Activated naive CD4-positive, alpha-beta T cell treated with anti-CD3 and anti-CD28 coated beads for 36 hours (primary cell): Measurements from ENCODE around the gene DGKA. TPM values are rescaled to one million over a fixed set of nuclear protein-coding genes. Genes with fewer than 3 reads are reported as not detected.
"Not testable (repeated sequence)": the region's sequence is repeated elsewhere in the genome, so short reads cannot be mapped to it uniquely, and the experiment has no call there.

ENCODE experiments used
- CTCF ChIA-PET: fragments of 350-600 bp; sonication (Branson Sonifier 250); formaldehyde crosslinking; loops from one replicate; lab custom pipeline; 2021; ENCODE audit warnings: antibody characterized with exemption; lab: Charles Lee
- DNase-seq: peaks from one replicate; pipeline ENCODE4 v3.0.0-alpha.2; 2020
- H3K27ac Mint-ChIP-seq: one replicate; pipeline ENCODE4 v1.8.0; 2021; ENCODE audit warnings: mild to moderate bottlenecking, mixed read lengths
- H3K27me3 Mint-ChIP-seq: one replicate; pipeline ENCODE4 v1.8.0; 2021; ENCODE audit warnings: low read depth, mixed read lengths
- H3K36me3 Mint-ChIP-seq: one replicate; pipeline ENCODE4 v1.8.0; 2021; ENCODE audit warnings: low read depth, mixed read lengths
- H3K4me1 Mint-ChIP-seq: one replicate; pipeline ENCODE4 v1.8.0; 2021; ENCODE audit warnings: low read depth, mixed read lengths
- H3K4me3 Mint-ChIP-seq: one replicate; pipeline ENCODE4 v1.8.0; 2021; ENCODE audit warnings: mild to moderate bottlenecking, moderate library complexity, mixed read lengths
- H3K9me3 Mint-ChIP-seq: one replicate; pipeline ENCODE4 v1.8.0; 2021; ENCODE audit warnings: mixed read lengths
- intact Hi-C: fragments of 100-400 bp; cut with micrococcal nuclease; formaldehyde crosslinking; loops from one replicate; pipeline ENCODE4 v1.15.1; 2023
- total RNA-seq, 2 experiments: library from RNA; stranded (reverse); gene quantifications; one replicate each; pipeline ENCODE4 v1.2.3, GENCODE V29; 2021

DGKA gene
- total RNA-seq, 2 experiments from 2014 or later, result 285 to 331 TPM

DNA sequence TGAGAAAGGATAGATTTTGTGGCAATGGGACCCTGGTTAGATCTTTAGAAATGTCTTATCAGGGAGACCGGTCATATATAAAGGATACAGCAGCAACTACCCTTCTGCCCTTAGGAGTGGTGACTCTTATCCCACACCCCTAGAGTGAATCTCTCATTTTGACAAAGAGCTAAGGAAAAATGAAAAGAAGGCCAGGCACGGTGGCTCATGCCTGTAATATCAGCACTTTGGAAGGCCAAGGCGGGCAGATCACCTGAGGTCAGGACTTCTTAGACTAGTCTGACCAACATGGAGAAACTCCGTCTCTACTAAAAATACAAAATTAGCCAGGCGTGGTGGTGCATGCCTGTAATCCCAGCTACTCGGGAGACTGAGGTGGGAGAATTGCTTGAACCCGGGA is 55.0 kb downstream of the DGKA start:
- CTCF ChIA-PET, result interaction anchor here (1.3 kb wide), 1 partner anchor 10 kb away, joined by 3 read pairs; no protein-coding TSS in a partner anchor
- DNase-seq, result not testable (repeated sequence)
- peaks cover 10% of the 10 kb centered on the region for H3K36me3 Mint-ChIP-seq

DNA sequence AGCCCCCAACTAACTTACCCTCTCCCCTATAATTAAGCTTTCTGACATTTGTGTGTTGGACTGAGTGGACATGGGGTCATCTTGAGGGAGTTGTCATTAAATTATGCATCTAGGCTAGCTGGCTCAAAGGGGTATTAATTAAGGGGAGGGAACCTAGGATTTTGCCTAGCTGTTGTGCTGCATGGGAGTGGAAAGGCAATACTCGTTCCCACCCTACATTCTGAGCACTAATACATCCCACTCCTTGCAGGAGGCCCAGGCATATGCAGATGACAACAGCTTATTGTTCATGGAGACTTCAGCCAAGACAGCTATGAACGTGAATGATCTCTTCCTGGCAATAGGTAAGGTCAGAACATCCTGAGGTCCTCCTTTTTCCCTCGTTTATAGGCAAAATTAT is 60.1 kb downstream of the DGKA start:
- Mint-ChIP-seq H3K9me3 (no peaks in the 10 kb centered on the region), H3K36me3 (peaks cover 15% of the 10 kb centered on the region), H3K4me1 (peaks cover 6% of the 10 kb centered on the region), H3K27me3 (peaks cover under 1% of the 10 kb centered on the region), H3K4me3 (no peak overlapping the region), H3K27ac (no peak overlapping the region)
- CTCF ChIA-PET, result interaction anchor here (0.7 to 3.6 kb wide), 5 partner anchors 17 to 253 kb away, joined by 3 to 15 read pairs (median 5); partner anchors contain the start of gene RAB5B
- intact Hi-C loops, result no loop called here
- DNase-seq, result no peak

More for the DNA sequence above, 55.0 kb downstream of the DGKA start:
- H3K4me1 Mint-ChIP-seq, H3K27me3 Mint-ChIP-seq, H3K4me3 Mint-ChIP-seq, intact Hi-C loops, H3K9me3 Mint-ChIP-seq, H3K27ac Mint-ChIP-seq: not testable (repeated sequence)

DNA sequence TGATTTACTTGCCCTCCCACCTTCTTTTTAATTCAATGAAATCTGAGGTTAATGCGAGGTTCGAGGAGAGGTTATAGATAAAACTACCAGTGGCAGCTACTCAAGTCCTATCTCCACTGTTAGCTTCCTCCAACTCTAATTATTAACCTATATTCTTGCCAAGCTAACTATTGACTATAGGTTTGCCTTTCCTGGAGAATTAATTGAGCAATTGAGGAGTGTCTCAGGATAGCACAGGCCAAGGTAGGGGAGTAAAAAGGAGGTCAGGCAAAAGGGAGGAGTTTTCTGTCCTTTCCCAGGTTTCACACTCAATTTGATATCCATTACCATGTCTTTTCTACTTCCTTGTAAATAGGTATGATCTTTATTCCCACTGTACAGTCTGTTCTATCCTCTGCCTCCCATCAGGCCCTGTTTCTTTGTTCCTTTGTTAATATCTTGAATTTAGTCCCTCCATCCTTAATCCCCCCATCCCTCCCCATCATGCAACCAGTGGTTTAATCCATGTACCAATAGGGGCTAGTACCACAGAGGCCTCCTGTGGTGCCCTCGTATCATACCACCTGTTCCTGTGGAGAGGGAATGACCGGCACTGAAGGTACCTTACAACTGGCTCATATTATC is 62.4 kb downstream of the DGKA start:
- CTCF ChIA-PET, result interaction anchor here (1.1 to 6.3 kb wide), 3 partner anchors 34 to 255 kb away, joined by 3 to 90 read pairs (median 4); no protein-coding TSS in a partner anchor
- intact Hi-C loops, result no loop called here
- H3K9me3 Mint-ChIP-seq, result no peaks in the 10 kb centered on the region
- peaks cover 15% of the 10 kb centered on the region for H3K36me3 Mint-ChIP-seq
- peak overlapping the region; percentile 50 for H3K27ac Mint-ChIP-seq
- peaks cover 18% of the 10 kb centered on the region for H3K27me3 Mint-ChIP-seq
- H3K4me1 Mint-ChIP-seq, result peaks cover 17% of the 10 kb centered on the region
- DNase-seq, result no peak
- H3K4me3 Mint-ChIP-seq, result no peak overlapping the region

DNA sequence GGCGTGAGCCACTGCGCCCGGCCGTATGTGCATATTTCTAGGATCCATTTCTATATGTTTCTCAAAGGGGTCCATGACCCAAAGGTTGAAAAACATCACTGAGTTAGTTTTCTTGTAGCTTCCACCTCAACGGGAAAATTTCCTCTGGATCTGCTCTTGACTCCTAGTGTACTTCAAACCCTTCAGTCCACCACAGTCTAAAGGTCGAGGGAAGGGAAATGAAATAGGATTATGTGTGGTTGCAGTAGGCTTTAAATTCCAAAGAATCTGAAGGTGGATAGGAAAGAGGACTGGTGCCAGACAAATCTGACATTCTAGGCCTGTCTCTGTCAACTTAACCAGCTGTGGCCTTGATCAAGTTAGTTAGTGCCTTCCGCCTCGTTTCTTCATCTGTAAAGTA is 64.4 kb downstream of the DGKA start:
- no peaks in the 10 kb centered on the region for H3K9me3 Mint-ChIP-seq
- peaks cover 18% of the 10 kb centered on the region for H3K27me3 Mint-ChIP-seq
- CTCF ChIA-PET, result interaction anchor here (0.6 to 6.3 kb wide), 32 partner anchors 9 to 266 kb away, joined by 3 to 90 read pairs (median 6); partner anchors contain the start of genes PA2G4, RAB5B and ZC3H10
- H3K27ac Mint-ChIP-seq, result no peak overlapping the region
- H3K36me3 Mint-ChIP-seq, result peaks cover 12% of the 10 kb centered on the region
- H3K4me3 Mint-ChIP-seq, result no peak overlapping the region
- no peak for DNase-seq
- intact Hi-C loops, result loop anchor here (5.0 kb wide), 1 partner anchor 107 kb away; the partner anchor contains the start of gene PA2G4
- H3K4me1 Mint-ChIP-seq, result peaks cover 20% of the 10 kb centered on the region

DNA sequence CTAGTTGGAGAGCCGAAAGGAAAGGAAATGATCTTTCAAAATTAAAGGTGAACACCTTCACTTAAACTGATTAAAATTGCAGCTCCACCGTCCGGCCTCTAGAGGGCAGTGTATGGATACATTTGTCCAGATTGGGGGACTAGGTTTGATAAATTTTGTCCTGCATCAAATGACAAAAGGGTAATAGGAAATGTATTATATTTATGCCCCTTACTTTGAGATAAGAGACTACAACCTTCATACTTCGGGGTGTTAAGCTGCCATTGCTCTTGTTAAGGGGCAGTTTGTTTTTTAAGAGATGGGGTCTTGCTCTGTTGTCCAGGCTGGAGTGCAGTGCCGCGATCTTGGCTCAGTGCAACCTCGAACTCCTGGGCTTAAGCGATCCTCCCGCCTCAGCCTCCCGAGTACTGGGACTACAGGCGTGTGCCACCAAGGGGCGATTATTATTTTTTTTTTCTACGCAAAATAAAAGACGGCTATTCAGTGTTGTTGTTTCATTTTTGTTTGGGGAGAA is 65.3 kb downstream of the DGKA start:
- DNase-seq, result peak; percentile 78
- intact Hi-C loops, result loop anchor here (1.0 to 5.0 kb wide), 4 partner anchors 33 to 123 kb away; partner anchors contain the start of genes PA2G4, RPS26 and ZC3H10
- H3K4me3 Mint-ChIP-seq, result peak overlapping the region; percentile 72
- H3K36me3 Mint-ChIP-seq, result peaks cover 7% of the 10 kb centered on the region
- H3K9me3 Mint-ChIP-seq, result no peaks in the 10 kb centered on the region
- H3K27ac Mint-ChIP-seq, result peak overlapping the region; percentile 36
- H3K4me1 Mint-ChIP-seq, result peaks cover 20% of the 10 kb centered on the region
- H3K27me3 Mint-ChIP-seq, result peaks cover 18% of the 10 kb centered on the region
- CTCF ChIA-PET, result interaction anchor here (0.7 to 6.3 kb wide), 37 partner anchors 9 to 267 kb away, joined by 3 to 90 read pairs (median 5); partner anchors contain the start of genes CD63, PA2G4, RAB5B and ZC3H10

DNA sequence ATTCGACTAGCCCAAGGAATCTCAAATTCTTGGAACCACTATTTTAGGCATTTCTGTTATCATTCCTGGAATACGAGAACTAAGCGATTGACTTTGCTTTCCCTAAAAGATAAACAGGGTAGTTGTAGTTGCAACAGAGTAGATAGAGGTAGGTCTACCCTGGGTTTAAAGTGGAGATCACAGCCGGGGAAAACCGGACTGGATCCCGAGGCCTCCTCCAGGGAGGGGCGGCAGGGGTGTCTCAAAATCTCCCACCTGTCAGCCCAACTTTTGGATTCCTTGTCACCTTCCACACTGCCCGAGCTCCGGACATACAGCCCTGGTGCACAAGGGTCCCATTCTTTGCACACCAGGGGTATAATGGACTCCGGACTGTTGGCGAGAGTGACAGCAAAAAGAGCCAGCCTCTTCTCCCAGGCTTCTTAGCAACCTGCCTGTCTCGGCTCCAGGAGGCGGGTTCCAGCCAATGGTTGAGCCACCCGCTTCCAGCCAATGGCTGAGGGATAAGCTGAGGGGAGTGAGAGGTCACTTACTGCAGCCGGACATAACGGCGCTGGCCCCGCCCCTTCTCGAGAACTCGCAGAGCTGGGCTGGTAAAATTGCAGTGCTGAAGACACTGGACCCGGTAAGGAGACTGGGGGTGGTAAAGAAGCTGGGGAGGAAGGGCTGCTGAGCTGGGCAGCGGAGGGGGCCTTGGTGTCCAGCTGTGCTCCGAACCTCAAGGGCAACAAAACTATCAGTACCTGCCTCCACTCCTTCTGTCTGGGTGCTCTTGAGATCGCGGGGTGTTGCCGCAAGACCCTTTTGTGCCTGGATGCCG is 66.0 kb downstream of the DGKA start, which contains the start of gene SUOX:
Gene SUOX (plus strand): TSS at position 562 of the 820 bp plus-strand sequence. CDS start 4,946 bp downstream, outside the sequence.
- H3K9me3 Mint-ChIP-seq, result no peaks in the 10 kb centered on the region
- H3K27me3 Mint-ChIP-seq, result peaks cover 18% of the 10 kb centered on the region
- peak within 1 kb of the TSS; percentile 36 for H3K27ac Mint-ChIP-seq
- H3K36me3 Mint-ChIP-seq, result peaks cover 5% of the 10 kb centered on the region
- intact Hi-C loops, result loop anchor here (1.0 to 5.0 kb wide), 5 partner anchors 24 to 122 kb away; partner anchors contain the start of genes PA2G4, RPS26 and ZC3H10
- H3K4me3 Mint-ChIP-seq, result peak within 1 kb of the TSS; percentile 72
- CTCF ChIA-PET, result interaction anchor here (0.8 to 6.3 kb wide), 22 partner anchors 8 to 259 kb away, joined by 3 to 90 read pairs (median 7); partner anchors contain the start of genes PA2G4 and RAB5B
- H3K4me1 Mint-ChIP-seq, result peaks cover 20% of the 10 kb centered on the region
- peak; percentile 72 for DNase-seq

DNA sequence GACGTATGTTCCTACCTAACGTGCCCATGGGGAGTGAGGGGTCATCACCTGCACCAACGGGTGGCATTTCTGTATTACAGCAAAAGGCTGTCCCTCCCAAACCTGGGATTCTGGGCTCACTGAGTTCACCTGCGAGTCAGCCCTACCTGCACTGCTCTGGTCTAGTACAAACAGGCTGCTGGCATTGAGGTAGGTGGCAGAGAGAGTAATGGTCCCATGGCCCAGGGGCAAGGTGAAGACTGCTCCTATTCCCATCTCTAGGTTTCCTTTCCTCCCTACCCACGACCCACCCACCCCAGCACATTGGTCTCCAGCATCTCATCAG is 66.5 kb downstream of the DGKA start:
- Mint-ChIP-seq H3K4me3 (peak overlapping the region; percentile 72), H3K4me1 (peaks cover 20% of the 10 kb centered on the region), H3K27me3 (peaks cover 18% of the 10 kb centered on the region), H3K27ac (no peak overlapping the region), H3K9me3 (no peaks in the 10 kb centered on the region), H3K36me3 (peaks cover 4% of the 10 kb centered on the region)
- DNase-seq, result no peak
- CTCF ChIA-PET, result interaction anchor here (0.7 to 6.3 kb wide), 9 partner anchors 14 to 1160 kb away, joined by 3 to 90 read pairs (median 11); no protein-coding TSS in a partner anchor
- intact Hi-C loops, result loop anchor here (1.0 to 5.0 kb wide), 3 partner anchors 24 to 121 kb away; partner anchors contain the start of genes PA2G4 and ZC3H10

DNA sequence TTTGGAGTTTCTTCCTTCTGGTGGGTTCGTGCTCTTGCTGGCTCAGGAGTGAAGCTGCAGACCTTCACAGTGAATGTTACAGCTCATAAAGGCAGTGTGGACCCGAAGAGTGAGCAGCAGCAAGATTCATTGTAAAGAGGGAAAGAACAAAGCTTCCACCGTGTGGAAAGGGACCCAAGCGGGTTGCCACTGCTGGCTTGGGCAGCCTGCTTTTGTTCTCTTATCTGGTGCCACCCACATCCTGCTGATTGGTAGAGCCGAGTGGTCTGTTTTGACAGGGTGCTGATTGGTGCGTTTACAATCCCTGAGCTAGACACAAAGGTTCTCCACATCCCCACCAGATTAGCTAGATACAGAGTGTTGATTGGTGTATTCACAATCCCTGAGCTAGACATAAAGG is 68.6 kb downstream of the DGKA start:
- DNase-seq, H3K9me3 Mint-ChIP-seq, H3K27ac Mint-ChIP-seq, H3K36me3 Mint-ChIP-seq, H3K4me3 Mint-ChIP-seq: not testable (repeated sequence)
- Mint-ChIP-seq H3K27me3 (peaks cover 18% of the 10 kb centered on the region), H3K4me1 (peaks cover 20% of the 10 kb centered on the region)
- intact Hi-C loops, result loop anchor here (5.0 kb wide), 1 partner anchor 103 kb away; the partner anchor contains the start of gene PA2G4
- CTCF ChIA-PET, result interaction anchor here (0.9 to 6.3 kb wide), 3 partner anchors 12 to 262 kb away, joined by 3 to 90 read pairs (median 6); no protein-coding TSS in a partner anchor

DNA sequence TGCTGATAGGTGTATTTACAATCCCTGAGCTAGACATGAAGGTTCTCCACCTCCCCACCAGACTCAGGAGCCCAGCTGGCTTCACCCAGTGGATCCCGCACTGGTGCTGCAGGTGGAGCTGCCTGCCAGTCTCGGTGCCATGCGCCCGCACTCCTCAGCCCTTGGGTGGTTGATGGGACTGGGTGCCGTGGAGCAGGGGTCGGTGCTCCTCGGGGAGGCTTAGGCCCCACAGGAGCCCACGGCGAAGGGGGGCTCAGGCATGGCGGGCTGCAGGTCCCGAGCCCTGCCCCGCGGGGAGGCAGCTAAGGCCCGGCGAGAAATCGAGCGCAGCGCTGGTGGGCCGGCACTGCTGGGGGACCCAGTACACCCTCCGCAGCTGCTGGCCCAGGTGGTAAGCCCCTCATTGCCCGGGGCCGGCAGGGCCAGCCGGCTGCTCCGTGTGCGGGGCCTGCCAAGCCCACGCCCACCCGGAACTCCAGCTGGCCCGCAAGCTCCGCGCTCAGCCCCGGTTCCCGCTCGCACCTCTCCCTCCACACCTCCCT is 69.1 kb downstream of the DGKA start:
- not testable (repeated sequence) for H3K9me3 Mint-ChIP-seq, H3K27ac Mint-ChIP-seq, H3K36me3 Mint-ChIP-seq, H3K4me3 Mint-ChIP-seq, DNase-seq
- H3K4me1 Mint-ChIP-seq, result peaks cover 20% of the 10 kb centered on the region
- CTCF ChIA-PET, result interaction anchor here (0.9 to 1.0 kb wide), 2 partner anchors 12 to 263 kb away, joined by 3 to 6 read pairs; no protein-coding TSS in a partner anchor
- intact Hi-C loops, result loop anchor here (5.0 kb wide), 1 partner anchor 102 kb away; the partner anchor contains the start of gene PA2G4
- H3K27me3 Mint-ChIP-seq, result peaks cover 18% of the 10 kb centered on the region

DNA sequence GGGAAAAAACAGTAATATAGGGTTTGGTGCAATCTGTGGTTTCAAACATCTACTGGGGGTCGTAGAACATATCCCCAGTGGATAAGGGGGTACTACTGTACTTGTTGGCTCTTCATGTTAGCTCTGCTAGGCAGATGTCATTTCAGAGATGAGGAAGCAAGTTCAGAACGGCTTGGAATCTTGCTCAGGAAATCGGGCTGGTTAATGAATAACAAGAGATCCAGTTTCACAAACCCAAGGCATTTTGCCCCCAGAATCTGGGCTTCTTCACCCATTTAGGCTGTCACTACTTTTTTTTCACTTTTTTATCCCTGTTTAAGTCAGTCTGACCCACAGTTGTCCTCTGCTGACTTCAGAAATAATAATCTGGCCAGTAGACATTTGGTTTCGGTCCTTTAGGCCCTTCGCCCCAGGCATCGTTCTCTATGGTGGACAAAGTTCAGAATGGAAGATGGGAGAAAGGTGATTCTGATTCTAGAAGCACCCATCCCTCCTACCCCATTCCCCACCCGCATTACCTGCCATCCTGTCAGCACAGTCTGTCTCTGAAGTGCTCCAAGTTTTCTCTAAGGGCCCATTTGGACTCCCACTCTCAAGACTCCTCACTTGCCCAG is 70.6 kb downstream of the DGKA start:
- H3K4me3 Mint-ChIP-seq, result no peak overlapping the region
- H3K27ac Mint-ChIP-seq, result no peak overlapping the region
- CTCF ChIA-PET, result no interaction called here
- no peaks in the 10 kb centered on the region for H3K9me3 Mint-ChIP-seq
- no peaks in the 10 kb centered on the region for H3K36me3 Mint-ChIP-seq
- intact Hi-C loops, result no loop called here
- peaks cover 16% of the 10 kb centered on the region for H3K4me1 Mint-ChIP-seq
- no peak for DNase-seq
- peaks cover 13% of the 10 kb centered on the region for H3K27me3 Mint-ChIP-seq

DNA sequence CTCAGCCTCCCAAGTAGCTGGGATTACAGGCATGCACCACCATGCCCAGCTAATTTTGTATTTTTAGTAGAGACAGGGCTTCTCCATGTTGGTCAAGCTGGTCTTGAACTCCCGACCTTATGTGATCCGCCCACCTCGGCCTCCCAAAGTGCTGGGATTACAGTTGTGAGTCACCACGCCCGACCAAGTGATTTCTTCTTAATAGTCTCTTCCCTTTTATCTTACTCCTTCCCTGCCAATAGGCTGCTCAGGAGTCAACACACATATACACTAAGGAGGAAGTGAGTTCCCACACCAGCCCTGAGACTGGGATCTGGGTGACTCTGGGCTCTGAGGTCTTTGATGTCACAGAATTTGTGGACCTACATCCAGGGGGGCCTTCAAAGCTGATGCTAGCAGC is 72.4 kb downstream of the DGKA start:
- peaks cover 16% of the 10 kb centered on the region for H3K4me1 Mint-ChIP-seq
- H3K27me3 Mint-ChIP-seq, H3K27ac Mint-ChIP-seq, H3K9me3 Mint-ChIP-seq, H3K36me3 Mint-ChIP-seq, intact Hi-C loops, H3K4me3 Mint-ChIP-seq, DNase-seq: not testable (repeated sequence)
- CTCF ChIA-PET, result interaction anchor here (0.6 to 1.1 kb wide), 5 partner anchors 11 to 266 kb away, joined by 3 to 4 read pairs (median 3); no protein-coding TSS in a partner anchor
